NOMO-1 treated with DMSO at 0.1 percent for 48 hours (cell line): ENCODE results near the gene SEPTIN1.
"Not testable (repeated sequence)": the region's sequence is repeated elsewhere in the genome, so short reads cannot be mapped to it uniquely, and the experiment has no call there.

Experiments
- DNase-seq: peaks from one replicate; lab custom pipeline; 2025; ENCODE audit not compliant: unreplicated experiment; lab: John Stamatoyannopoulos, UW

Gene SEPTIN1

DNA sequence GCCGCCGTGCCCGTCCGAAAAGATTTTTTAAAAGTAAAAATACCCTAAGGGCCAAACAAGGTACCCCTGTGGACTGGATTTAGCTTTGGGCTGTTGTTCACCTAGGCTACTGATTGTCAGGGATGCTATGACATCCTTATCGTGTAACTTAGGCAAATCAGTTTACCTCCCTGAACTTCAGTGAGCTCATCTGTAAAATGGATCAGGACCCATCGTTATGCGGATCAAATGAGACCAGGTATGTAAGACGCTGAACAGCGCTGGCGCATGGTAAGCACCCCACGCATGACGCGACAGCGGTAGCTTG lies 24.4 kb upstream of the SEPTIN1 start:
- DNase-seq, result no peak

DNA sequence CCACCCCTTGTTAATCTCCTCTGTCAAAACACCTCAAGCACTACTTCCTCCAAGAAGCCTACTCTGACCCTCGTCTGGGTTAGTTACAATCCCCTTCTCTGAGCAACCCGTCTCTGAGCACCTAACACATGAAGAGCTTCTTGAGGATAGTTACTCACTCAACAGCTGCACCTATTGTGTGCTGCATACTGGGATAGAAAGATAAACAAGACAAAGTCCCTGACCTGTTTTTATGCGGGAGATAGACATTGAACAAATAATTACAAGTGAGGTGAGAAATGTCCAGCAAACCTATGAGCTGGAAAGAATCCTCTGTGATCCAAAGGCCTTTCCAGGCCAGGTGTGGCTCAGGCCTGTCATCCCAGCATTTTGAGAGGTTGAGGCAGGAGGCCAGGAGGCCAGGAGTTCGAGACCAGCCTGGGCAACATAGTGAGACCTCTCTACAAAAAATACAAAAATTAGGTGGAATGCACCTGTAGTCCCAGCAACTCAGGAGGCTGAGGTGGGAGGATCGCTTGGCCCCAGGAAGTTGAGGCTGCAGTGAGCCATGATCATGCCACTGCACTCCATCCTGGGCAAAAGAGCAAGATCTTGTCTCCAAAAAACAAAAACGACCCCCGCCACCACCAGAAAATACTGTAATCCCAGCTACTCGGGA lies 19.5 kb upstream of the SEPTIN1 start:
- DNase-seq, result no peak

DNA sequence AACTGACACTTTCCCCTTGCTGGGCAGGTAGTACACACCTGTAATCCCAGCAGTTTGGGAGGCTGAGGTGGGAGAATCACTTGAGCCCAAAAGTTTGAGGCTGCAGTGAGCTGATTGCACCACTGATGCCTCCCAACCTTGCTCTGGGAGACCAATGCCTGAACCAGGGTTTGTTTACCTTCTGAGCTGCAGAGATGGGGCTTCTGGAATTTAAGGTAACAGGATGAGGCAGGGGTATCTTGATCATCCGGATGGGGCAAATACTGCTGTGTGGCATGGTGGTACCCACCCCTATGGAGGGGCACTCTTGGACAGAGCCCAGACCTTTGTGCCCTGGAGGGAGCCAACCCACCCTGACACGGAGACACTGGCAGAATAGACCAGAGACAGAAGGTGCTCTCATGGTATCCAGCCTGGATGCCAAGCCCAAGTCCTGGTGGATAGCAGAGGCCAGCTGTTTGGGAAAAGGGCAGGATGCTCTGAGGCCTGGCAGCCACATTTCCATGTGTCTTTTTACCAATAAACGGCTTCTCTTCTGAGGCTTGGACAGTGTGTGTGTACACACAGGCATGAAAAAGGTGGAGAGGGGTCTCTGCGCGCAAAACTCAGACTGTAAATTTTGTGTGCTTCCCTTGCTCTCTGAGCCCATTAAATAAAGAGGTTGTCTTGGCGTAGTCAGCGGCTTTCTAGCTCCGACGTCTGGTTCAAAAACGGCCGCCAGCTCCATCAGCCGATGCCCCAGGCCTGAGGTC lies 17.2 kb upstream of the SEPTIN1 start:
- DNase-seq, result no peak

DNA sequence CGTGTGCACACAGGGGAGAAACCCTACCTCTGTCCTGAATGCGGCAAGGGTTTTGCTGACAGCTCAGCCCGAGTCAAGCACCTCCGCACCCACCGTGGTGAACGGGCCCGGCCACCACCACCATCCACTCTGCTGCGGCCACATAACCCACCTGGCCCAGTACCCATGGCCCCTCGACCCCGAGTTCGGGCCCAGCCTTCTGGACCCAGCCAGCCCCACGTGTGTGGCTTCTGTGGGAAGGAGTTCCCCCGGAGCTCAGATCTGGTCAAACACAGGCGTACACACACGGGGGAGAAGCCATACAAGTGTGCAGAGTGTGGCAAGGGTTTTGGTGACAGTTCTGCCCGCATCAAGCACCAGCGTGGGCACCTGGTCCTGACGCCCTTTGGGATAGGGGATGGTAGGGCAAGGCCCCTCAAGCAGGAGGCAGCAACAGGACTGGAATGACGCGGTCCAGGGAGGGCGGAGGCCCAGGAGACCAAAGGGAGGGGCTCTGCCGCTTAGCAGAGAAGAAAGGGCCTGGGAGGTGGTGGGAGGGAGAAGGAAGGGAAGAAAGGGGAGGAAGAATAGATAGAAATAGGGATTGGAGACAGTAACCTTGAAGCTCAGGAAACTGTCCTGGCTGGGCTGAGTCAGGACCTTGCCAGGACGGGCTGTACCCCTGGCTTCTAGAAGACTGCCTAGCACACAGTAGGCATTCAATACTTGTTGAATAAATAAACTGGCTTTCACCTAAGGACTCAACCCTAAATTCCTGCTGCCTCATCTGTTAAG lies 16.5 kb upstream of the SEPTIN1 start:
- no peak for DNase-seq

DNA sequence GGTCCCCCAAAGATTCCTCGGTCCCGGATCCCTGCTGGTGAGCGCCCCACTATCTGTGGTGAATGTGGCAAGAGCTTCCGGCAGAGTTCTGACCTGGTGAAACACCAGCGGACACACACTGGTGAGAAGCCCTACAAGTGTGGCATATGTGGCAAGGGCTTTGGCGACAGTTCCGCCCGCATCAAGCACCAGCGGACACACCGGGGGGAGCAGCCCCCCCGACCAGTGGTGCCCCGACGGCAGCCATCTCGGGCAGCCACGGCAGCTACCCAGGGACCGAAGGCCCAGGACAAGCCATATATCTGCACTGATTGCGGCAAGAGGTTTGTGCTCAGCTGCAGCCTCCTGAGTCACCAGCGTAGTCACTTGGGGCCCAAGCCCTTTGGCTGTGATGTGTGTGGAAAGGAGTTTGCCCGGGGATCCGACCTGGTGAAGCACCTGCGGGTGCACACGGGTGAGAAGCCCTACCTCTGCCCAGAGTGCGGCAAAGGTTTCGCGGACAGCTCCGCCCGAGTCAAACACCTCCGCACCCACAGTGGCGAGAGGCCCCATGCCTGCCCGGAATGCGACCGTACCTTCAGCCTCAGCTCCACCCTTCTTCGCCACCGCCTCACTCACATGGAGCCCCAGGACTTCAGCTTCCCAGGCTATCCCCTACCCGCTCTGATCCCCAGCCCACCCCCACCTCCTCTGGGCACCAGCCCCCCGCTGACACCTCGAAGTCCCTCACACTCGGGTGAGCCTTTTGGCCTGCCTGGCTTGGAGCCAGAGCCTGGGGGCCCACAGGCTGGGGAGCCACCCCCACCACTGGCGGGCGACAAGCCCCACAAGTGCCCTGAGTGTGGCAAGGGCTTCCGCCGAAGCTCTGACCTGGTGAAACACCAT lies 15.7 kb upstream of the SEPTIN1 start:
- no peak for DNase-seq

DNA sequence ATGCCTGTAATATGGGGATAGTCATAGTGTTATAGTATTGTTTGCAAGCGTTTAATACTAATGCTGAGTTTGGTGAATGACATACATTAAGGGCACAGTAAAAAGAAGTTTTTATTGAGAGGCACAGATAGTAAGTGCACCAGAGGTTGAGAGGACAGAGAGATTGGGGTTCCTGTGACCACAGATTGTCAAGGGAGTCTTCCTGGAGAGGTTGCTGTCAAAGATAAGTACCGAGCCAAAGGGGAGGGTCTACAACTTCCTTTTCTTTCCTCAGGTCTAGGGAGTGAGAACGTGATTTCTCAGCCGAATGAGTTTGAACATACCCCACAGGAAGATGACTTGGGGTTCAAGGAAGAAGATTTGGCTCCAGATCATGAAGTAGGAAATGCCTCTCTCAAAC lies 14.7 kb upstream of the SEPTIN1 start:
- no peak for DNase-seq

DNA sequence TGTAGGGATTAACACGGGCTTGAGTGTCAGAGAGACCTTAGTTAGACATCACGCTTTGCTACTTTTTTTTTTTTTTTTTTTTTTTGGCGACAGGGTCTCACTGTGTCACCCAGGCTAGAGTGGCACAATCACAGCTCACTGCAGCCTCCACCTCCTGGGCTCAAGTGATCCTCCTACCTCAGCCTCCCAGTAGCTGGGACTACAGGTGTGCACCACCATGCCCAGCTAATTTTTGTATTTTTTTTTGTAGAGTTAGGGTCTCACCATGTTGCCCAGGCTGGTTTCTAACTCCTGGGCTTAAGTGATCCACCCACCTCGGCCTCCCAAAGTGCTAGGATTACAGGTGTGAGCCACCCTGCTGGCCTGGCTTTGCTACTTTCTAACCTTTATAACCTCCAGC lies 14.3 kb upstream of the SEPTIN1 start:
- DNase-seq, result not testable (repeated sequence)

DNA sequence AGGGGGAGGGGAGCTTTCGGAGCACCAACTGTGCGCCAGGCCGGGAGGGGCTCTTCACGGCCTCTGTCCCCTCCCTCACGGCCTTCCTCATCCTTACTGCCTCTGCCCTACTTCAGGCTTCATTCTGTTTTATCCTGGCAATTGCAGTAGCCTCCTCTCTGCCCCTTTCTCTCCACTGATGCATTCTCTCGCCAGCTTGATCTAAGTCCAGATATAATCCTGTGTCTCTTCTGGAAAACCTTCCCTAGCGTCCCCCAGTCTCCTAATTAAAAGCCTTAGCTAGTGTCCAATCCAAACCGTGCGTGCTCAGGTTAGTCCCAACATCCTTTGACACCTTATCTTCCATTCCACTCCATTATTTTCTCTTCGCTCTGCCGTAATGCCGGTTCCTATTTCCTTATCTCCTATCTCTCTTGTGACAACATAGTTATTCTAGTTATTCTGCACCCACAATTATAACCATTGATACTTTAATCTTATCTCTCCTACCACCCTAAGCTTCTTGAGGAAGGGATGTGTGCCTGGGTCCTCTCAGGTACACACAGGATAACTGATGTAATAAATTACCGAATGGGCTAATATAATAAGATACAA lies 13.7 kb upstream of the SEPTIN1 start:
- DNase-seq, result no peak

DNA sequence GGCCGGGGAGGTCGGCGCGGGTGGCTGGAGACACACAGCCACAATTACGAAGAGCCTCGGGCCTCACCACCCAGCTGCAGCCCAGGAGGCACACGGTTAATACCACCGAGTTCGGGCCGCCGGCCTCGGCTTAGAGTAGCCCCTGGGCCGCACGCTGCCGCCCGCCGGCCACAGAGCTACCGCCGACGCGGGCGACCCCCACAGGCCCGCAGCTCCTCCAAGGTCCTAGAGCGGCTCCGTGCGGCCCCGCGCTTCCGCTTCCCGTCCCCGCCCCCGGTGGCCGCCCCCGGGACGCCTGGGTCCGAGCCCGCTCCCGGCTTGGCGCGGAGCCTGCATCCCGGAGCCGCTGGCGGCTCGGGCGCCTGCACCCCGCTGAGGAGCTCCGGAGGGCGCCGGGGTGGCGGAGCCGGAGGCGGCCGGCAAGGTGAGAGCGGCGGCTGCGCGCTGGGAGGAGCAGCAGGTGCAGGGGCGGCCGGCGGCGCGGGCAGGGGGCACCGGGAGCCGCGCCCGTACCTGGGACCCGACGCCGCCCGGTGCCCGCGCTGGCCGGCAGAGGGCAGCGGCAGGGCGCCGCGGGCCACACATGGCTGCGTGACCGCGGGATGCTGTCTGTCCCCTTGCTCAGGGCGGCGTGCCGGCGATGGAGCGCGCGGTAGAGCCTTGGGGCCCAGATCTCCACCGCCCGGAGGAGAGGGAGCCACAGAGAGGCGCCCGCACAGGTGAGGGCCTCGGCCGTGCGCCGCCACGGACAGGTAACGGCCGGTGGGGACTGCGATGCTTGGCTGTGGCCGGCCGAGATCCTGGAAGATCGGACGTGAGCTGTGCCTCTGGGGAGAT lies 13.0 kb upstream of the SEPTIN1 start, which contains the start of gene ZNF48:
TSS of gene ZNF48 (plus strand) at position 266 of the 837 bp plus-strand sequence. CDS start at position 641, 375 bp downstream.
- DNase-seq, result peak; percentile 80

DNA sequence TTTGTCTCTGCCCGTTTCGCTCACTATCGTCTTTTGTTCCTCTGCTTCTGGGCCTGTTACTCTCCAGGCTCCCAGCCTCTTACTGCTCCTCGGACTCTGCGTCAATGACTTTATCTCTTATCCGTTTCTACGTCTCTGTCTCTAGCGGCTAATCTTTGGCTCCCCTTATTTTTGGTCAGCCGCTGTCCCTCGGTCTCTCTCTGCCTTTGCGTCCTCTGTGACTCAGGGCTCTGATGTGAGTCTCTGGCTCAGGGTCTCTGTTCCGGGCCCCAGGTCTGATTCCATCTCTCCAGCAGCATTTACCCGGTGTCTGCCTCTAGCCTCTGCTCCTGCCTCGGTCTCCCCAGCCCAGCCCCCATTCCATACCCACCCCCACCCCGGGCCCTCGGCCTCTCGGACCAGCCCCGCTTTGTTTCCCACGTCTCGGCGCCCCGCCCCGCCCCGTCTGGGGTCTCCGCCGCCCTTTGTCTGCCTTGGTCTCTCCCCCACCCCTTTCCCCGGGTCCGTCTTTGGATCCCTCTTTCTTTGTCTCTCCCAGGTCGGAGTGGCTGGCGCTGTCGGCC lies 12.3 kb upstream of the SEPTIN1 start:
- DNase-seq, result no peak

DNA sequence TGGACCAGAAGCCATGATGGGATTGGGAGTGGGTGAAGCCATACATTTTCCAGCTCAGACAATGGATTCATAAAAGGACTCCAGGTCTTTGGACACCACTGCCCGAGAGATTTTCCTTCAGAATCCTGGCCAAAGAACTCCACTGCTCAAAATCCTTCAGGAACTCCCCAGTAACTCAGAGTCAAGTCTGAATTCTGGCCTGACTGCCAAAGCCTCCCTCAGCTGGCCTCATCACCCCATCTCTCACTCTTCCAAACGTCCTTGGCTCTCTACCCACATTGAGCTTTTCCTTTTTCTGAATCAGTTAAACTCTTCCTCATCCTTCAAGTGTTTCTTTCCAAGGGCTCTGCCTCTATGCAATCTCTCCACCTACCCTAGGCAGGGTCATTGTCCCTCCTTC lies 1.2 kb upstream of the SEPTIN1 start:
- DNase-seq, result no peak

DNA sequence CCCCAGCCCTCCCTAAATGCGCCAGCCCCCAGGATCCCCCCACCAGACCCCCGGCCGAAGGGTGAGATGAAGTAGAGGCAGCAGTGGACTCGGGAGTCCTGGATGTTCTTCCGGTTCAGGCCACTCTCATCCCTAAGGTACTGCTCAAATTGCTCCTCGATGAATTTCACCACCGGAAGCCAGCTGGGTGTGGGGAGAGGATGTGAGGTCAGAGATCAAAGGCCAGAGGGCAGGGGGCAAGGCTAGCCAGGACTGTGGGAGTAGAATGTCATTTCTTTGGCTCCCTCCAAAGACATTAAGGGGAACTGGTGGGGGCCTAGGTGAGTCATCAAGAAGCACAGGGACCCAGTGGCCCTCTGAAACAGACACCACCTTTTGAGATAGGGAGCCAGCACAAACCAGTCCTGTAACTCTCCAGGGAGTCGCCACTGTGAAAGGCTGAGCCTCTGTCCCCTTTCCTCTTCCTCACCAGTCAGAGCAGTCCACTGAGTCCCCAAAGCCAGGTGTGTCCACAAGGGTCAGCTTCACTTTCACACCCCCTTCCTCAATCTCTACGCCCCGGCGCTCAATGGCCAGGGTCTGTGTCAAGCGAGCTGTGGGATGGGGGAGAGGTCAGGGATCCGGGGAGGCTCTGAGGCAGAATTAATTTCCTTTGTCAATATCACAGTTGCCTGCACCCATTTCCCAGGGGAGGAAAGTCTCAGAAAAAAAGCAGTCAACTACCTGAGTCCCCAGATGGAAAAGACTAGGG lies 895 bp downstream of the SEPTIN1 start:
- DNase-seq, result no peak

DNA sequence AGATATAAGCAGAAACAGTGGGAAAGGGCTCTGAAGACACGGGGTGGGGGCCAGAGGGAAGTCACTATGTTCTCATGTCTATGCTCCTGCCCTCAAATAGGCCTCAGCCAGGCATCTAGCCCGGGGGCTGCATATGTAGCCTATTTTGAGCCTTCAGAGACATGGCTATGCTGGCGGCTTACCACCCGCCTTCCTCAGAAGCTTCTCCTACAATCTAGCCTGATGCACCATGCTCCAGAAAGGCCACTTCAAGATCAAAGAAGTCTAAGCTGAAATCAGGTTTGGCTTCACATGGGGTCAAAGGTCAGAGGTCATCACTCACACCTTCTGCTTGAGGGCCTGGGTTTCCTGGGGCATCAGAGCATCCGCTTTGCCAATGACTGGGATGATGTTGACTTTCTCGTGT lies 1.6 kb downstream of the SEPTIN1 start:
- no peak for DNase-seq

DNA sequence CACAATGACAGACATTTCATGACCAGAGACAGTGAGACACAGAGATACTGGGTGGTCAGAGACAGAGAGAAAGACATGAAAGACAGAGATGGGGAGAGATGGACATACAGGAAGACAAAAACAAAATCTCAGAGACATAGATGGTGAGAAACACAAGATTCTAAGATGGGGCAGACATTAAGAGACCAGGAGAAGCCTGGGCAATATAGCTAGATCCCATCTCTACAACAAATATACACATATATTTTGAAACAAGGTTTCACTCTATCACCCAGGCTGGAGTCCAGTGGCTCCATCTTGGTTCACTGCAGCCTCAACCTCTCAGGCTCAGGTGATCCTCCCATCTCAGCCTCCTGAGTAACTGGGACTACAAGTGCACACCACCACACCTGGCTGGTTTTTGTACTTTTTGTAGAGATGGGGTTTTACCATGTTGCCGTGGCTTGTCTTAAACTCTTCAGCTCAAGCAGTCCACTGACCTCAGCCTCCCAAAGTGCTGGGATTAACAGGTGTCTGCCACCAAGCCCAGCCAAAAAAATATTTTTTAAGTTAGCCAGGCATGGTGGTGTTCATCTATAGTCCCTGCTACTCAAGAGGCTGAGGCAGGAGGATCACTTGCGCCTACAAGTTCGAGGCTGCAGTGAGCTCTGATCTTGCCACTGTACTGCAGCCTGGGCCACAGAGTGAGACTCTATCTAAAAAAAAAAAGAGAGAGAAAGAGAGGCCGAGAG lies 2.1 kb downstream of the SEPTIN1 start:
- DNase-seq, result no peak

DNA sequence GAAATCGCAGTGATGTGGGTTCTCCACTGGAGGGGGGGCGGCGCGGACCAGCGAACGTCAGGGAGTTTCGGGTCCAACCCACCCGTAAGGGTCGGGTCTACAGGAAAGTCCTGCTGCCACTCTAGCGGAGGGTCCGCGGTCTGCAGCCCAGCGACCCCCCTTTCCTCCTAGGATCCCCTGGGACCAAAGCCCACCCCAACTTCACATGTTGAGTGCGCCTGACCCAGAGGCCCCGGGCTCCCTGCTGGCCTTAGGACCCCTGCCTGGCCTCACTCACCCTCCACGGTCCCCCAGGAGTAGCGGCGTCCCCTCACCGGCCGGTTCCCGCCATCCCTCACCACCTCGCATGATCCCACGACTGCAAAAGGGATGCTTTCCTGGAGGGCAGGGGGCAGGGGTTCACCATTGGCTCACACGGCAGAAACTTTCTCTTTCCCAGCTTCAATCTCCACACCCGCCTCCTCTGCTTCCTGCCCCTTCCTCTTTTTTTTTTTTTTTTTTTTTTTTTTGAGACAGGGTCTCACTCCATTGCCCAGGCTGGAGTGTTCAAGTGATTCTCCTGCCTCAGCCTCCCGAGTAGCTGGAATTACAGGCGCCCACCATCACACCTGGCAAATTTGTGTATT lies 3.1 kb downstream of the SEPTIN1 start:
- no peak for DNase-seq

DNA sequence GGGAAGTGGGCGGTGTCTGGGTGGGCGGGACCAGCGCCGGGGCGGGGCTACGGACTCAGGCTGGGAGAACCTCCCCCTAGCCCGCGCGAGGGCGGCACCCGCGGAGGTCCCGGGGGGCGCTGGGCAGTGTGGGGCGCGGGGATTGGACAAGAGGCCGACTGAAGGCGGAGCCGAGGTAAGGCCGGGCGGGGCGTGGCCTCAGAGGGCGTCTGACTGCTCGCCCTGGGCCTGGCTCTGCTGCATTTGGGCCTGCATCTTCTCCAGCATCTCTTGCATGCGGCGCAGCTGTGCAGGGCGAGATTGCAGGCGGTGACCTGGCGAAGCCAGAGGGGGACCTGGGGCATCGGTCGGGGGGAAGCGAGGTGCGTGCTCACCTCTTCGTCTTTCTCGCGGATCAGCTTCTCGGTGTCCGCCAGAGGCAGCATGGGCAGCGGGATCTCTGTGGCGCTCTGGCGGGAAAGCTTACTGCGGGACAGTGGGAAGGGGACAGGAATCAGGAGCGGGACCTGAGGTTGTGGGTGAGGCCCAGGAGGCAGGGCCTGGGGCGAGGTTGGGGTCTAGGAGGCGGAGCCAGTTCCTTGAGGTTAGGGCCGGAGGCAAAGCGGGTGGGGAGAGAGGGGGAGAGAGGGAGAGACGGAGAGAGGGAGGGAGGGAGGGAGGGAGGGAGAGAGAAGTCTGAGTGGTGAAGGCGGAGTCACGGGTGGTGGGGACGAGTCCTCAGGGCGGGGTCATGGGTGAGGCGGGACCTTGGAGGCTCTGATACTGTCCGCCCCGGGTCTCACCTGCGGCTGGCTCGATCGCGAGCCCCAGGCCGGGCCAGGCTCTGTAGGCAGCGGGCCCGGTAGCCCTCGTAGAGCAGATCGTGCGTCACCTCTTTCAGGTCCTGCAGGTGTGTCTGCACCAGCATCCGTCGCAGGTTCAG lies 3.9 kb downstream of the SEPTIN1 start:
- peak; percentile 97 for DNase-seq

DNA sequence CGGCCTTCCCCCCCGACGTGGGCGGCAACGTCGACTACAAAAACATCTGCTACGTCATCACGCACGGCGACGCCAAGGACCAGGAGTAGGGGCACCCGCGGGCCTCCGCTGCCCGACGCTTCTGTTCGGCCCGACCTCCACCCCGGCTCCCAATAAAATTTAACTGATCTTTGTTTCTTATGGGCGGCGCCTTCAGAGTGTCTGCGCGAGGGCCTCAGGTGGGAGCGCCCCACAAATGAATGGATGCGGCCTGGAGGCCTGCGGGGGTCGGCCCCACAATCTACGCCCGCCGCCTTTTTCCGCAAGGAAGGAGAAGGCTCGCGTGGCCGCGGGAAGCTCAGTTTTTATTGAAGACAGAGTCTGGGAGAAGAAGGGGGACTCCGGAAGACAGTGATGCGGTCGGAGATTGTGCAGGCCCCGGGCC lies 4.5 kb downstream of the SEPTIN1 start:
- peak; percentile 88 for DNase-seq
